ENCODE results near the gene TOM1L2.
A peak's percentile ranks its signal among the peaks of the same experiment; 100 is the strongest.

The TOM1L2 gene

GRCh38 chr17:17886226-17886625 is 86.0 kb downstream of the TOM1L2 start:
- TF ChIP-seq, protein P1, sequence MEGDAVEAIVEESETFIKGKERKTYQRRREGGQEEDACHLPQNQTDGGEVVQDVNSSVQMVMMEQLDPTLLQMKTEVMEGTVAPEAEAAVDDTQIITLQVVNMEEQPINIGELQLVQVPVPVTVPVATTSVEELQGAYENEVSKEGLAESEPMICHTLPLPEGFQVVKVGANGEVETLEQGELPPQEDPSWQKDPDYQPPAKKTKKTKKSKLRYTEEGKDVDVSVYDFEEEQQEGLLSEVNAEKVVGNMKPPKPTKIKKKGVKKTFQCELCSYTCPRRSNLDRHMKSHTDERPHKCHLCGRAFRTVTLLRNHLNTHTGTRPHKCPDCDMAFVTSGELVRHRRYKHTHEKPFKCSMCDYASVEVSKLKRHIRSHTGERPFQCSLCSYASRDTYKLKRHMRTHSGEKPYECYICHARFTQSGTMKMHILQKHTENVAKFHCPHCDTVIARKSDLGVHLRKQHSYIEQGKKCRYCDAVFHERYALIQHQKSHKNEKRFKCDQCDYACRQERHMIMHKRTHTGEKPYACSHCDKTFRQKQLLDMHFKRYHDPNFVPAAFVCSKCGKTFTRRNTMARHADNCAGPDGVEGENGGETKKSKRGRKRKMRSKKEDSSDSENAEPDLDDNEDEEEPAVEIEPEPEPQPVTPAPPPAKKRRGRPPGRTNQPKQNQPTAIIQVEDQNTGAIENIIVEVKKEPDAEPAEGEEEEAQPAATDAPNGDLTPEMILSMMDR (IDR thresholded peaks at IDR 0.05; ENCODE audit: control insufficient read depth, insufficient read depth, low read depth, low read length, missing control alignments), result no peak
- H3K4me3 ChIP-seq (ENCODE audit: control insufficient read depth, low read depth, low read length), result no peak overlapping the region
- DNase-seq (ENCODE audit: low read depth), result no peak

DNA sequence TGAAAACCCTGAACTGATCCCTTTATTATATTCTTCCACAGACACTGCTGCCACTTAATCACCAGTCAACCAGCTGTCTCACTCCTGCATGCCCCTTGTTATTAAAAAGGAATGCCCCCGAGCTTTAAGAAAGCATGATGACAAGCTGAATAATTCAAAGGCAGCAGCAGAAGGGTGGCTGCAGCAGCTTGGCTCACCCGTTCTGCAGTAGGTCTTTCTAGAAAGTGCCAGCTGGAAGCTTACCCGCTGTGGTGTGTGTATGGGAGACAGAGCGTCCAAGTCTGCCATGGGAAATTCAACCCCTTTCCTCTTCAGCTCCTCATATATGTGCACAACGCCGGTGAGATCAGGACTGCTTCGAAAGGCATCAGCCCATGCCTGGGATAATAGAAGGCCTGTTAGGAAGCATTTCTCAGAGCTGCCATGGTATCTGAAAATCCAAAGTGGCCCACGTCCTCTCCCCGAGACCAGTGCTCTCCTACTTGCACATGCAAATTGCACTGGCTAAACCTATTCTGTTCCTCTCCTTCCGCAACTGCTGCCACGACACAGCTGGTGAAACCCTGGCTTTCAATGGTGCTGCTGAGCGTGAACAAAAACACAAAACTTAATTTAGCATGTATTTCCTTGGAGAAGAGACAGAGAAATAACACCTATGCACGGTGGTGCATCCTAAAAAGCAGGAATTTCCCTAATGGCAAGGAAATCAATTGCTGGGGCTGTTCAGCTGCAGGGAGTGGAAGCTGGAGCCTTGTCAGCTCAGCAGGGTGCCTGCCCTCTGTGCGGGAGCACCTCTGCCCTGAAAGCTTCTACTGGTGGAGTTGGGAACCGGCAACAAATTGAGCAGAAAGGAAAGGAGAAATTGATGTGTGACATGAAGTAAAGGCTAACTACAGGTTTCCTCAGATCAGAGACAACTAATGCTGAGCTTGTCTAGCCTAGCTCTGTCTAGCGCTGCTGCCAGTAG is 87.5 kb downstream of the TOM1L2 start:
- no peak overlapping the region for H3K4me3 ChIP-seq (ENCODE audit: control insufficient read depth, low read depth, low read length)
- no peak for DNase-seq (ENCODE audit: low read depth)
- TF ChIP-seq, protein P1 (IDR thresholded peaks at IDR 0.05; ENCODE audit: control insufficient read depth, insufficient read depth, low read depth, low read length, missing control alignments), result no peak

DNA sequence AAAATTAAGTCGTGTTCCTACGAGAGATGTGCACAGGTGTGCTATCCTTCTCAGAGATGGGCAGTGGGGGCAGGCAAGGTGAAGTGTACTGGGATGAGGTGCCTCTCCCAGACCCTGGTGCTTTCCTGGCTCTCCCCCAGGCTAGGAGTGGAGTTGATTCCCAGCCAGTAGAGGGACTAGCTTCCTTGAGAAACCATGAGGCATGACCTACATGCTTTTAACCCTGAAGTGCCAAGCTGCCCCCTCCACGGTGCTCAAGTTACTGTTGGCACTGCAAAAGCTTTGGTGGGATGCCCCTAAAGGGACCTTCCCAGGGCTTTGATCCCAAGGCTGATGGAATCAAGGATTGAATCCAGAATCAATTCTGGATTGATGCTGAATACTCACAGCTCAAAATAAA is 88.4 kb downstream of the TOM1L2 start:
- no peak overlapping the region for H3K4me3 ChIP-seq (ENCODE audit: control insufficient read depth, low read depth, low read length)
- no peak for DNase-seq (ENCODE audit: low read depth)

DNA sequence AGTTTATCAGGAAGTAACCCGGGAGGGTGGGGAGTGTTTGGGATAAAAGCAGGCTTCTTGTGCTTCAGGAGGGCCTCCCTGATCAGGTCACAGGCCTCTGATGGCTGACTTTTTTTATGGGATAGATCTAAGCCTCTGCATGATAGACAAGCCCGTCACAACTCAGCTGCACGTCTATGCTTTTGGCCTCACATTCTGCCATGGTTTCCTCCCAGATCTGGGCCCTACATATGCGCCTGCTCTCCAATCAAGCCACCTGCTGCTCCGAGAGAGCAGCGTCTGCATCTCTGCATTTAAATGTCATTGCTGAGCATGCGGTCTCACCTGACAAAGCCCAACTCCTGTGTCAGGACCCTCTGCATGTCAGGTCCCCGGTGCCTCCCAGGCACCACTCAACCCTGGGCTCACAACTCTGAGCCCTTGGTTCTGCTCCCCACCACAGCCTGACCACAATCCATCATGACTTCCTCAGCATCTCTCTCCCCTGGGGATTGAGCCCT is 90.1 kb downstream of the TOM1L2 start:
- no peak for DNase-seq (ENCODE audit: low read depth)
- H3K4me3 ChIP-seq (ENCODE audit: control insufficient read depth, low read depth, low read length), result no peak overlapping the region
- TF ChIP-seq, protein P1 (IDR thresholded peaks at IDR 0.05; ENCODE audit: control insufficient read depth, insufficient read depth, low read depth, low read length, missing control alignments), result no peak

More for the DNA sequence above, 88.4 kb downstream of the TOM1L2 start:
- TF ChIP-seq, protein P1 (IDR thresholded peaks at IDR 0.05; ENCODE audit: control insufficient read depth, insufficient read depth, low read depth, low read length, missing control alignments), result no peak

- no peak for DNase-seq (ENCODE audit: low read depth)
- TF ChIP-seq, protein P1 (IDR thresholded peaks at IDR 0.05; ENCODE audit: control insufficient read depth, insufficient read depth, low read depth, low read length, missing control alignments), result no peak
- no peak overlapping the region for H3K4me3 ChIP-seq (ENCODE audit: control insufficient read depth, low read depth, low read length)
Measured at GRCh38 chr17:17880577-17881196, 91.5 kb downstream of the TOM1L2 start.

- H3K4me3 ChIP-seq (ENCODE audit: control insufficient read depth, low read depth, low read length), result no peak overlapping the region
- DNase-seq (ENCODE audit: low read depth), result peak; percentile 46
- TF ChIP-seq, protein P1 (IDR thresholded peaks at IDR 0.05; ENCODE audit: control insufficient read depth, insufficient read depth, low read depth, low read length, missing control alignments), result no peak
Measured at GRCh38 chr17:17877529-17878358, 94.5 kb downstream of the TOM1L2 start.
